CD8-positive, alpha-beta memory T cell (primary cell): ENCODE data around the gene IGF2BP3. TPM values are rescaled to one million over a fixed set of nuclear protein-coding genes. Genes with fewer than 3 reads are reported as not detected.

Experiments used
- CTCF ChIA-PET: fragments of 350-600 bp; sonication (Branson Sonifier 250); formaldehyde crosslinking; loops from one replicate; lab custom pipeline; 2021; ENCODE audit warnings: antibody characterized with exemption; lab: Charles Lee
- POLR2A ChIA-PET: fragments of 350-600 bp; sonication (Branson Sonifier 250); formaldehyde crosslinking; loops from one replicate; lab custom pipeline; 2021; ENCODE audit warnings: antibody characterized with exemption; lab: Charles Lee
- DNase-seq, 5 donors: peaks; one replicate each; pipeline versions ENCODE4 v3.0.0 to v3.0.0-alpha.2; 2020 to 2022; ENCODE audit warnings: mixed read lengths in 1 of 5
- H3K27ac ChIP-seq: one replicate; pipeline ENCODE4 v1.7.0; 2013; ENCODE audit warnings: low read depth, mild to moderate bottlenecking, low read length, moderate library complexity
- H3K27me3 ChIP-seq: 2 replicates; pipeline ENCODE4 v1.7.0; 2013; ENCODE audit warnings: low read length, mild to moderate bottlenecking; ENCODE audit not compliant: insufficient read depth, poor library complexity, severe bottlenecking
- H3K36me3 ChIP-seq: 2 replicates; pipeline ENCODE4 v1.7.0; 2013; ENCODE audit warnings: mild to moderate bottlenecking, low read length, moderate library complexity; ENCODE audit not compliant: insufficient read depth
- H3K4me1 ChIP-seq: 2 replicates; pipeline ENCODE4 v1.7.0; 2013; ENCODE audit warnings: mild to moderate bottlenecking, low read length, moderate library complexity; ENCODE audit not compliant: insufficient read depth
- H3K4me3 ChIP-seq: 2 replicates; pipeline ENCODE4 v1.7.0; 2013; ENCODE audit warnings: mild to moderate bottlenecking, low read length
- H3K9me3 ChIP-seq: 2 replicates; pipeline ENCODE4 v1.7.0; 2013; ENCODE audit warnings: mild to moderate bottlenecking, low read length
- H3K27ac Mint-ChIP-seq, 8 donors: one replicate each; pipeline ENCODE4 v1.8.0; 2020 to 2021; ENCODE audit warnings: mixed read lengths in 8 of 8, mild to moderate bottlenecking in 6 of 8, inconsistent platforms in 3 of 8, moderate library complexity in 3 of 8
- H3K27me3 Mint-ChIP-seq, 2 donors: one replicate each; pipeline ENCODE4 v1.8.0; 2020 to 2021; ENCODE audit warnings: mixed read lengths in 2 of 2, mild to moderate bottlenecking in 1 of 2, moderate library complexity in 1 of 2
- H3K36me3 Mint-ChIP-seq, 3 donors: one replicate each; pipeline ENCODE4 v1.8.0; 2020 to 2021; ENCODE audit warnings: mixed read lengths in 3 of 3, inconsistent platforms in 1 of 3, mild to moderate bottlenecking in 1 of 3
- H3K4me1 Mint-ChIP-seq, 3 donors: one replicate each; pipeline ENCODE4 v1.8.0; 2020 to 2021; ENCODE audit warnings: mixed read lengths in 3 of 3, inconsistent platforms in 1 of 3, mild to moderate bottlenecking in 1 of 3
- H3K4me3 Mint-ChIP-seq, 7 donors: one replicate each; pipeline ENCODE4 v1.8.0; 2020 to 2021; ENCODE audit warnings: mixed read lengths in 7 of 7, mild to moderate bottlenecking in 6 of 7, moderate library complexity in 4 of 7, inconsistent platforms in 2 of 7
- H3K9me3 Mint-ChIP-seq, 5 donors: one replicate each; pipeline ENCODE4 v1.8.0; 2020 to 2022; ENCODE audit warnings: mixed read lengths in 5 of 5, mild to moderate bottlenecking in 3 of 5, moderate library complexity in 2 of 5, inconsistent platforms in 1 of 5
- polyA plus RNA-seq: library from polyadenylated mRNA; unstranded; fragments of 300-500 nt; fragmentation: Illumina TruSeq; gene quantifications from one replicate; pipeline ENCODE4 v1.2.3, GENCODE V29; 2021
- total RNA-seq, 2 experiments: library from RNA; stranded (reverse); gene quantifications; one replicate each; pipeline ENCODE4 v1.2.3, GENCODE V29; 2021

Gene IGF2BP3
- total and polyA plus RNA-seq, 3 experiments from 2014 or later: 0.04 to 0.15 (median 0.13) TPM

GRCh38 chr7:23462846-23463245, 7.4 kb downstream of the IGF2BP3 start:
- ChIA-PET CTCF (interaction anchor here (1.2 to 4.1 kb wide), 4 partner anchors 11 to 190 kb away, joined by 3 to 21 read pairs (median 6); no protein-coding TSS in a partner anchor), POLR2A (no interaction called here)
- Histone ChIP-seq H3K27me3 (peaks cover 41% of the 10 kb centered on the region), H3K36me3 (no peaks in the 10 kb centered on the region), H3K4me1 (peaks cover 3% of the 10 kb centered on the region), H3K9me3 (no peaks in the 10 kb centered on the region), H3K4me3 (no peak overlapping the region), H3K27ac (no peak overlapping the region)
- peaks cover 5 to 9% (median 5%) of the 10 kb centered on the region in 3 donors for H3K4me1 Mint-ChIP-seq
- no peaks in the 10 kb centered on the region for H3K36me3 Mint-ChIP-seq
- H3K27ac Mint-ChIP-seq: no peak overlapping the region
- H3K27me3 Mint-ChIP-seq: peaks cover 35 to 84% of the 10 kb centered on the region in 2 donors
- DNase-seq: no peak
- no peaks in the 10 kb centered on the region for H3K9me3 Mint-ChIP-seq
- no peak overlapping the region for H3K4me3 Mint-ChIP-seq

- H3K4me3 Mint-ChIP-seq: no peak overlapping the region
- no peak overlapping the region for H3K4me3 ChIP-seq
- H3K27ac Mint-ChIP-seq: no peak overlapping the region
- peaks cover 12 to 76% of the 10 kb centered on the region in 2 donors for H3K27me3 Mint-ChIP-seq
- H3K9me3 ChIP-seq: no peaks in the 10 kb centered on the region
- CTCF ChIA-PET: interaction anchor here (1.3 kb wide), 1 partner anchor 10 kb away, joined by 3 read pairs; no protein-coding TSS in a partner anchor
- peaks cover 13% of the 10 kb centered on the region for H3K27me3 ChIP-seq
- no peaks in the 10 kb centered on the region for H3K4me1 ChIP-seq
- POLR2A ChIA-PET: no interaction called here
- H3K4me1 Mint-ChIP-seq: no peaks in the 10 kb centered on the region
- H3K36me3 ChIP-seq: no peaks in the 10 kb centered on the region
- no peak overlapping the region for H3K27ac ChIP-seq
- H3K9me3 Mint-ChIP-seq: no peaks in the 10 kb centered on the region
- no peaks in the 10 kb centered on the region for H3K36me3 Mint-ChIP-seq
- no peak for DNase-seq
These were observed 12.2 kb downstream of the IGF2BP3 start for GRCh38 chr7:23458044-23458443.

- POLR2A ChIA-PET: no interaction called here
These were observed 14.2 kb downstream of the IGF2BP3 start for GRCh38 chr7:23456093-23456492.

GRCh38 chr7:23454881-23455526, 15.3 kb downstream of the IGF2BP3 start:
- Mint-ChIP-seq H3K27me3 (peaks cover 13 to 68% of the 10 kb centered on the region in 2 donors), H3K27ac (no peak overlapping the region), H3K4me1 (no peaks in the 10 kb centered on the region), H3K4me3 (no peak overlapping the region), H3K36me3 (no peaks in the 10 kb centered on the region), H3K9me3 (no peaks in the 10 kb centered on the region)
- ChIA-PET POLR2A (no interaction called here), CTCF (no interaction called here)
- no peak overlapping the region for H3K27ac ChIP-seq
- no peaks in the 10 kb centered on the region for H3K36me3 ChIP-seq
- no peak for DNase-seq
- H3K9me3 ChIP-seq: no peaks in the 10 kb centered on the region
- H3K4me1 ChIP-seq: no peaks in the 10 kb centered on the region
- H3K4me3 ChIP-seq: no peak overlapping the region
- peaks cover 6% of the 10 kb centered on the region for H3K27me3 ChIP-seq

More at GRCh38 chr7:23456093-23456492, 14.2 kb downstream of the IGF2BP3 start:
- H3K4me3 ChIP-seq: no peak overlapping the region
- H3K36me3 ChIP-seq: no peaks in the 10 kb centered on the region
- Mint-ChIP-seq H3K27me3 (peaks cover 8 to 66% of the 10 kb centered on the region in 2 donors), H3K36me3 (no peaks in the 10 kb centered on the region), H3K4me3 (no peak overlapping the region), H3K4me1 (no peaks in the 10 kb centered on the region), H3K9me3 (no peaks in the 10 kb centered on the region), H3K27ac (no peak overlapping the region)
- no peaks in the 10 kb centered on the region for H3K9me3 ChIP-seq
- H3K27ac ChIP-seq: no peak overlapping the region
- no peaks in the 10 kb centered on the region for H3K4me1 ChIP-seq
- DNase-seq: no peak
- H3K27me3 ChIP-seq: peaks cover 6% of the 10 kb centered on the region
- CTCF ChIA-PET: no interaction called here

- Mint-ChIP-seq H3K36me3 (no peaks in the 10 kb centered on the region), H3K27me3 (peaks cover 18 to 67% of the 10 kb centered on the region in 2 donors), H3K27ac (no peak overlapping the region), H3K4me1 (no peaks in the 10 kb centered on the region), H3K9me3 (no peaks in the 10 kb centered on the region), H3K4me3 (no peak overlapping the region)
- Histone ChIP-seq H3K4me1 (no peaks in the 10 kb centered on the region), H3K36me3 (no peaks in the 10 kb centered on the region), H3K9me3 (no peaks in the 10 kb centered on the region), H3K4me3 (no peak overlapping the region), H3K27me3 (no peaks in the 10 kb centered on the region), H3K27ac (no peak overlapping the region)
- ChIA-PET POLR2A (no interaction called here), CTCF (no interaction called here)
- DNase-seq: no peak
These were observed 19.8 kb downstream of the IGF2BP3 start for GRCh38 chr7:23450518-23450917.

- Mint-ChIP-seq H3K27me3 (peaks cover 17 to 63% of the 10 kb centered on the region in 2 donors), H3K27ac (no peak overlapping the region)
These were observed 20.4 kb downstream of the IGF2BP3 start for GRCh38 chr7:23449941-23450340.

GRCh38 chr7:23445326-23445725, 25.0 kb downstream of the IGF2BP3 start:
- Mint-ChIP-seq H3K36me3 (no peaks in the 10 kb centered on the region), H3K9me3 (no peaks in the 10 kb centered on the region), H3K4me3 (no peak overlapping the region), H3K27me3 (peaks cover 17 to 46% of the 10 kb centered on the region in 2 donors), H3K27ac (no peak overlapping the region), H3K4me1 (no peaks in the 10 kb centered on the region)
- no peaks in the 10 kb centered on the region for H3K27me3 ChIP-seq
- no peak overlapping the region for H3K27ac ChIP-seq
- DNase-seq: no peak
- ChIA-PET CTCF (interaction anchor here (1.5 kb wide), 1 partner anchor 173 kb away, joined by 5 read pairs; no protein-coding TSS in a partner anchor), POLR2A (no interaction called here)
- no peaks in the 10 kb centered on the region for H3K36me3 ChIP-seq
- H3K9me3 ChIP-seq: no peaks in the 10 kb centered on the region
- H3K4me3 ChIP-seq: no peak overlapping the region
- no peaks in the 10 kb centered on the region for H3K4me1 ChIP-seq

More at GRCh38 chr7:23449941-23450340, 20.4 kb downstream of the IGF2BP3 start:
- H3K36me3 Mint-ChIP-seq: no peaks in the 10 kb centered on the region
- CTCF ChIA-PET: no interaction called here
- H3K27me3 ChIP-seq: no peaks in the 10 kb centered on the region
- H3K4me3 ChIP-seq: no peak overlapping the region
- no peak for DNase-seq
- no peak overlapping the region for H3K27ac ChIP-seq
- H3K4me1 Mint-ChIP-seq: no peaks in the 10 kb centered on the region
- H3K9me3 Mint-ChIP-seq: no peaks in the 10 kb centered on the region
- no peaks in the 10 kb centered on the region for H3K36me3 ChIP-seq
- no peak overlapping the region for H3K4me3 Mint-ChIP-seq
- H3K4me1 ChIP-seq: no peaks in the 10 kb centered on the region
- no peaks in the 10 kb centered on the region for H3K9me3 ChIP-seq
- POLR2A ChIA-PET: no interaction called here

GRCh38 chr7:23443974-23444373, 26.3 kb downstream of the IGF2BP3 start:
- Mint-ChIP-seq H3K4me1 (no peaks in the 10 kb centered on the region), H3K9me3 (no peaks in the 10 kb centered on the region), H3K27me3 (peaks cover 17 to 45% of the 10 kb centered on the region in 2 donors), H3K4me3 (no peak overlapping the region), H3K27ac (no peak overlapping the region), H3K36me3 (no peaks in the 10 kb centered on the region)
- Histone ChIP-seq H3K36me3 (no peaks in the 10 kb centered on the region), H3K4me1 (no peaks in the 10 kb centered on the region), H3K27ac (no peak overlapping the region), H3K4me3 (no peak overlapping the region), H3K9me3 (no peaks in the 10 kb centered on the region), H3K27me3 (no peaks in the 10 kb centered on the region)
- DNase-seq: no peak
- ChIA-PET POLR2A (no interaction called here), CTCF (no interaction called here)
